Heart left ventricle (tissue), 13 donors: Measurements from ENCODE around the gene TMTC3.

Experiments used
- POLR2A ChIP-seq, 2 donors: fragments of 450-650 bp; IDR thresholded peaks; one replicate each; pipeline ENCODE4 v1.6.1; 2017; ENCODE audit warnings: antibody characterized with exemption in 2 of 2, mild to moderate bottlenecking in 2 of 2, moderate library complexity in 2 of 2
- TF ChIP-seq, protein P1 (sequence below), 12 donors: fragments of 200-600 bp; sonication (generic) in 4 of 12; IDR thresholded peaks; one replicate each; pipeline versions ENCODE4 v1.5.0 to v1.8.0; 2018 to 2022; ENCODE audit warnings: antibody characterized with exemption in 12 of 12, mild to moderate bottlenecking in 5 of 12
- donor health status: ischemic (EF 13 %, LVEDD 7.1; RV severe dilation, severe dysfunction).
- donor health status: DM: no; HTN: yes; CAD: no.
- donor health status: DM: no; HTN: no; CAD: no.
- donor health status: ischemic (EF 25% LVEDD 6.9; RV normal size, moderate dysfunction).
- donor health status: ischemic (EF 25% LVEDD 5.7; RV mildly dilated, moderate dysfunction).
- donor health status: ischemic (EF 35%, LVEDD 5.7; RV mildly dilated, moderate dysfunction).
- donor health status: nonischemic (EF 11% LVEDD 7.7; RV severe dilation, severe dysfunction).
- donor health status: DM: yes; HTN: yes; CAD: no.
- donor health status: PGD.
- donor health status: ischemic (EF 29% LVEDD 5.4; RV normal size, mild dysfunction).
- donor health status: nonischemic (EF 23%, LVEDD 6.1; RV moderate dilation, normal function).

DNA sequence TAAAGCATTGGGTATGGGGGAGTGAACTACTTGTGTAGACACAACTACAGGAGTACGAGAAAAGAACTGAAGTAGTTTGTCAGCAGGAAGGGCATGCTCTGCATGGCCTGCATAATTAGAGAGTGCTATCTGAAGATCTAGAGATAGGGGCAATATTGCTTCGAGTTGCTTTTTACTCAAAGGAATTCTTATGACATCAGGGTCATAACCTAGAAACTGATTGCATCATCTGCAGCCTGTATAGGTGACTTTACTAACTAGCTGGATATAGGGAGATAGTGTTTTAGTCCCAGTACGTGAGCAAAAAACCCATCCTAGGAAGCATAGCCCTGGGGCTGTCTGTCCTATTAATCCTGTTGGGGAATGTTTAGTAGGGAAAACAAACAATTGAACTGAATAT lies 39.8 kb downstream of the TMTC3 start:
- TF ChIP-seq, protein P1, sequence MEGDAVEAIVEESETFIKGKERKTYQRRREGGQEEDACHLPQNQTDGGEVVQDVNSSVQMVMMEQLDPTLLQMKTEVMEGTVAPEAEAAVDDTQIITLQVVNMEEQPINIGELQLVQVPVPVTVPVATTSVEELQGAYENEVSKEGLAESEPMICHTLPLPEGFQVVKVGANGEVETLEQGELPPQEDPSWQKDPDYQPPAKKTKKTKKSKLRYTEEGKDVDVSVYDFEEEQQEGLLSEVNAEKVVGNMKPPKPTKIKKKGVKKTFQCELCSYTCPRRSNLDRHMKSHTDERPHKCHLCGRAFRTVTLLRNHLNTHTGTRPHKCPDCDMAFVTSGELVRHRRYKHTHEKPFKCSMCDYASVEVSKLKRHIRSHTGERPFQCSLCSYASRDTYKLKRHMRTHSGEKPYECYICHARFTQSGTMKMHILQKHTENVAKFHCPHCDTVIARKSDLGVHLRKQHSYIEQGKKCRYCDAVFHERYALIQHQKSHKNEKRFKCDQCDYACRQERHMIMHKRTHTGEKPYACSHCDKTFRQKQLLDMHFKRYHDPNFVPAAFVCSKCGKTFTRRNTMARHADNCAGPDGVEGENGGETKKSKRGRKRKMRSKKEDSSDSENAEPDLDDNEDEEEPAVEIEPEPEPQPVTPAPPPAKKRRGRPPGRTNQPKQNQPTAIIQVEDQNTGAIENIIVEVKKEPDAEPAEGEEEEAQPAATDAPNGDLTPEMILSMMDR (IDR thresholded peaks at IDR 0.05), result no peak
- no peak for TF ChIP-seq POLR2A (IDR thresholded peaks at IDR 0.05)
